Colonic mucosa (tissue), 4 donors: ENCODE data around the gene BCKDHA. TPM values are rescaled to one million over a fixed set of nuclear protein-coding genes. Genes with fewer than 3 reads are reported as not detected.
"Not testable (repeated sequence)": the region's sequence is repeated elsewhere in the genome, so short reads cannot be mapped to it uniquely, and the experiment has no call there.

Experiments used
- DNase-seq: peaks from one replicate; pipeline ENCODE4 v3.0.0-alpha.2; 2020
- H3K27ac ChIP-seq: fragments of 200-600 bp; one replicate; pipeline ENCODE4 v1.8.0; 2021
- H3K27me3 ChIP-seq: fragments of 200-600 bp; one replicate; pipeline ENCODE4 v1.8.0; 2021
- H3K36me3 ChIP-seq: fragments of 200-600 bp; one replicate; pipeline ENCODE4 v1.8.0; 2021
- H3K4me1 ChIP-seq: fragments of 200-600 bp; one replicate; pipeline ENCODE4 v1.8.0; 2021; ENCODE audit warnings: mild to moderate bottlenecking
- H3K4me3 ChIP-seq: fragments of 200-600 bp; one replicate; pipeline ENCODE4 v1.8.0; 2021
- H3K9ac ChIP-seq, 2 donors: one replicate each; pipeline ENCODE4 v1.7.0; 2013; ENCODE audit warnings: control low read depth in 2 of 2, low read depth in 2 of 2, low read length in 2 of 2
- H3K9me3 ChIP-seq: fragments of 200-600 bp; one replicate; pipeline ENCODE4 v1.8.0; 2021
- intact Hi-C: fragments of 100-400 bp; cut with DNase I; formaldehyde crosslinking; loops from one replicate; pipeline ENCODE4 v1.14.1; 2022
- total RNA-seq, 2 donors: library from RNA; stranded (reverse); fragmentation: NEBNext Ultra II Directional in 1 of 2; extraction: Animal tissue kit (Norgen Biotek cat#: 25700) in 1 of 2; gene quantifications; one replicate each; pipeline ENCODE4 v1.2.1, GENCODE V29; 2021
- TF ChIP-seq, protein P1 (sequence below): fragments of 200-600 bp; IDR thresholded peaks from one replicate; pipeline ENCODE4 v1.8.0; 2022; ENCODE audit warnings: antibody characterized with exemption, mild to moderate bottlenecking
- donor health status: healthy.
- donor health status: DM: no; HTN: no; CAD: no.
- donor health status: DM: no; HTN: no; CAD: no.

BCKDHA gene
- total RNA-seq, 2 donors from 2014 or later = 18.8 to 31.7 TPM

DNA sequence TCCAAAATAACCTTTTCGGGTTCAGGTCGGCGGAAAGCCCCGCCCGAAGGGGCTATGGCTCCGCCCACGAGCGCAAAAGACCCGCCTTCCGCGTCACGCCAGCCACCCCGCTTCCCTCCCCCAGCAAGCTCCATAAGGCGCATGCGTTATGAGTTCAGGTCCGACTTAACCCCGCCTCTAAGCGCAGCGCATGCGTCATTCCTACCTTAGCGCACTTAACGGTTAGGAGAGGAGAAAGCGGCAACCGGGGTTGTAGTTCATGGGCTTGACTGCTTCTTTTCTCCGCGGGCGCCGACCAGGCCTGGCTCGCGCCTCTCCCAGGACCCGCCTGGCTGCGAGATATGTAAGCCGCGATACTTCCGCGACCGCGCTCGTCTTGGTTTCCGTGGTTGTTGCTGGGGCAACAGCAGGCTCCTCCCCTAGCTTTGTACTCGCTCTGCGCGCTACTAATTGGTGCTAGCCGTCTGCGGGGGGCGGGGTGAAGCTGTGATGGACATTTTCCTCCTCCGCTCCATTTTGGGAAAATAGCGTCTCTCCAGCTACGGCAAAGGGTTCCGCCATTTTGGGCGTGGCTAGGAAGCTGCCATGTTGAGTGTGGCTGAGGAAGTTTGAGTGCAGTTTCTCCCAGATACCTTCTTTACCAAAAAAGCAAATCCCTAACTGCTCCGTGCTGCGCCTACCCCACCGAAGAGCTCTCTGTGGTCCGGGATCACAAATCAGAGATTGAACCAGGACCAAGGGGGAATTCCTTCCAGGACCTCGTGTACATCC lies 33.7 kb upstream of the BCKDHA start, which contains the start of gene B9D2:
TSS of gene B9D2 (minus strand) at position 397 of the 771 bp plus-strand sequence. CDS start 630 bp downstream, outside the sequence.
- H3K4me1 ChIP-seq = peaks cover 3% of the 10 kb centered on the region
- TF ChIP-seq, protein P1, sequence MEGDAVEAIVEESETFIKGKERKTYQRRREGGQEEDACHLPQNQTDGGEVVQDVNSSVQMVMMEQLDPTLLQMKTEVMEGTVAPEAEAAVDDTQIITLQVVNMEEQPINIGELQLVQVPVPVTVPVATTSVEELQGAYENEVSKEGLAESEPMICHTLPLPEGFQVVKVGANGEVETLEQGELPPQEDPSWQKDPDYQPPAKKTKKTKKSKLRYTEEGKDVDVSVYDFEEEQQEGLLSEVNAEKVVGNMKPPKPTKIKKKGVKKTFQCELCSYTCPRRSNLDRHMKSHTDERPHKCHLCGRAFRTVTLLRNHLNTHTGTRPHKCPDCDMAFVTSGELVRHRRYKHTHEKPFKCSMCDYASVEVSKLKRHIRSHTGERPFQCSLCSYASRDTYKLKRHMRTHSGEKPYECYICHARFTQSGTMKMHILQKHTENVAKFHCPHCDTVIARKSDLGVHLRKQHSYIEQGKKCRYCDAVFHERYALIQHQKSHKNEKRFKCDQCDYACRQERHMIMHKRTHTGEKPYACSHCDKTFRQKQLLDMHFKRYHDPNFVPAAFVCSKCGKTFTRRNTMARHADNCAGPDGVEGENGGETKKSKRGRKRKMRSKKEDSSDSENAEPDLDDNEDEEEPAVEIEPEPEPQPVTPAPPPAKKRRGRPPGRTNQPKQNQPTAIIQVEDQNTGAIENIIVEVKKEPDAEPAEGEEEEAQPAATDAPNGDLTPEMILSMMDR = no peak
- H3K27me3 ChIP-seq = no peaks in the 10 kb centered on the region
- H3K27ac ChIP-seq = peak within 1 kb of the TSS; percentile 90
- DNase-seq = peak; percentile 98
- H3K9me3 ChIP-seq = no peaks in the 10 kb centered on the region
- intact Hi-C loops = no loop called here
- peak within 1 kb of the TSS; percentile 49 for H3K4me3 ChIP-seq
- H3K9ac ChIP-seq = peak within 1 kb of the TSS; percentile 72 to 91
- H3K36me3 ChIP-seq = no peaks in the 10 kb centered on the region

DNA sequence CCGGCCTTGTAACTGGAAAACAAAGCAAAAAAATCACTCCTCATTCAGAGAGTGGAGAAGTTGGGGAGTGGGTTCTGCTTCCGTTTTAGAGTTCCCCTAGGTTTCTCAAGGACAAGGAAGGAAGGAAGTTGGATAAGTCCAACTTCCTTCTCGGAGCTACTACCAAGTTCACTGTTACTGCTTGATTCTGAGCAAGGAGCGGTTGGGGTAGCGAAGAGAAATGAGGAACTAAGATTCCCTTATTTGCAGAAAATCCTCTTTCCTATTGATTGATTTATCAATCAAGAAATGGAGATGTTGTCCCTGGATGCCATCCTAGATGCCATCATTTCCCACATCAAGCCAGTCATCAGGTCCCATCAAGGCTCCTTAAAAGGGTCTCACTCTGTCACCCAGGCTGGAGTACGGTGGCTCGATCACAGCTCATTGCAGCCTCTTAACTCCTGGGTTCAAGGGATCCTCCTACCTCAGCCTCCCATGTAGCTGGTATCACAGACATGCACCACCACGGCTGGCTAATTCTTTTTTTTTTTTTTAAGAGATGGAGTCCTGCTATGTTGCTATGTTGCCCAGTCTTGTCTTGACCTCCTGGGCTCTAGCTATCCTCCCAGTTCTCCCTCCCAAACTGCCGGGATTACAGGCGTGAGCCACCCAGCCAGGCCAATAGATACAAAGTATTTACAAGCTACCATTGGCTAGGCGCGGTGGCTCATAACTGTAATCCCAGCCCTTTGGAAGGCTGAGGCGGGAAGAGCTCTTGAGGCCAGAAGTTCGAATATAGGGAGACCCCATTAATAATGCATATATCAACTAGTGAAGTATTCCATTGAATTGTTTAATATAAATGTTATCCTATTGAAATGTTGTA lies 32.9 kb upstream of the BCKDHA start:
- H3K36me3 ChIP-seq = no peaks in the 10 kb centered on the region
- DNase-seq = no peak
- intact Hi-C loops = no loop called here
- H3K9ac ChIP-seq = peak overlapping the region; percentile 61 to 91
- H3K9me3 ChIP-seq = no peaks in the 10 kb centered on the region
- peaks cover 3% of the 10 kb centered on the region for H3K4me1 ChIP-seq
- no peaks in the 10 kb centered on the region for H3K27me3 ChIP-seq
- peak overlapping the region; percentile 49 for H3K4me3 ChIP-seq
- TF ChIP-seq, protein P1 = no peak
- H3K27ac ChIP-seq = peak overlapping the region; percentile 90

DNA sequence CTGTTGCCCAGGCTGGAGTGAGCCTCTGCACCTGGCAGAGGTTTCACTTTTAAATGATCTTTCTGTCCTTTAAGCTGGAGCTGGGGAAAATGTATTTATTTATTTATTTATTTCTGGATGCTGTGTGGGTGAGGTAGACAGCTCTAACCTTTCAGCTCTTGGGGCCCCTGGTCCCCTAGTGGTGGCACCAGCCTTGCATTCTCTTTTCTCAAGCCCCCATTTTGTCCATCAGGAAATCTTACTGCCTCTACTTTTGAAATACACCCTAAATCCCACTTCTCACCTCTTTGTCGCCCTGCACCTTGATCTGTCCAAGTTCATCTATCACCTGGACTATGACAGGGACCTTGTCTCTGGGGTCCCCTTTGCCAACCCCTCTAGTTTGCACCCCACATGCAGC lies 31.5 kb upstream of the BCKDHA start:
- Histone ChIP-seq H3K4me3 (no peak overlapping the region), H3K36me3 (no peaks in the 10 kb centered on the region), H3K27me3 (no peaks in the 10 kb centered on the region), H3K27ac (no peak overlapping the region), H3K9me3 (no peaks in the 10 kb centered on the region), H3K9ac (no peak overlapping the region), H3K4me1 (peaks cover 3% of the 10 kb centered on the region)
- intact Hi-C loops = no loop called here
- DNase-seq = no peak
- TF ChIP-seq, protein P1 = no peak

DNA sequence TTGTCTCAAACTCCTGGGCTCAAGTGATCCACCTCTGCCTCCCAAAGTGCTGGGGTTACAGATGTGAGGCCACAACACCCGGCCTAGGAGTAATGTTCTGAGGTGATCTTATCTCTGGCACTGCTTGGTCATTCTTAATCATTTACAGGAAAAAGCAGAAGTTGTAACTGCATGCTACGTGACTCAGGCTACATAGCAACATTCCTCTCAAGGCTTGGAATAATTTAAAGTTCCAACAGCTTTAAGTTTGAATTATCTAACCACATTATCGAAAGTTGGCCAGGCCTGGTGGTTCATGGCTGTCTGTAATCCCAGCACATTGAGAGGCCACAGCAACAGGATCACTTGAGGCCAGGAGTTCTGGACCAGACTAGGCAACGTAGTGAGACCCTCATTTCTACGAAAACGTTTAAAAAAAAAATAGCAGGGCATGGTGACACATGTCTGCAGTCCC lies 29.7 kb upstream of the BCKDHA start:
- DNase-seq = no peak
- Histone ChIP-seq H3K36me3 (no peaks in the 10 kb centered on the region), H3K4me1 (peaks cover 3% of the 10 kb centered on the region), H3K27ac (peak overlapping the region; percentile 41), H3K9ac (no peak overlapping the region), H3K9me3 (no peaks in the 10 kb centered on the region), H3K27me3 (no peaks in the 10 kb centered on the region), H3K4me3 (no peak overlapping the region)
- TF ChIP-seq, protein P1 = no peak
- intact Hi-C loops = no loop called here

DNA sequence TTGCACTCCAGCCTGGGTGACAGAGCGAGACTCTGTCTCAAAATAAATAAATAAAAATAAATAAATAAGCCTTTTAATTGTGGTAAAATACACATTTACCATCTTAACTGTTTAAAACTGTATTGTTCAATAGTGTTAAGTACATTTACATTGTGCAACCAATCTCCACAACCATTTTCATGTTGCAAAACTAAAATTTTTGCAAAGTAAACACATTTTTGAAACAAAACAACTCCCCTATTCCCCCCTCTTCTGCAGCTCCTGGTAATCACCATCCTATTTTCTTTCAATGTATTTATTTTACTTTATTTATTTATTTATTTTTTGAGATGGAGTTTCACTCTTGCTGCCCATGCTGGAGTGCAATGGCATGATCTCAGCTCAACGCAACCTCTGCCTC lies 27.8 kb upstream of the BCKDHA start:
- TF ChIP-seq, protein P1 = no peak
- H3K4me1 ChIP-seq = no peaks in the 10 kb centered on the region
- no peak overlapping the region for H3K27ac ChIP-seq
- H3K9ac ChIP-seq = no peak overlapping the region
- no peaks in the 10 kb centered on the region for H3K9me3 ChIP-seq
- intact Hi-C loops = no loop called here
- H3K27me3 ChIP-seq = no peaks in the 10 kb centered on the region
- no peak overlapping the region for H3K4me3 ChIP-seq
- DNase-seq = no peak
- H3K36me3 ChIP-seq = no peaks in the 10 kb centered on the region

DNA sequence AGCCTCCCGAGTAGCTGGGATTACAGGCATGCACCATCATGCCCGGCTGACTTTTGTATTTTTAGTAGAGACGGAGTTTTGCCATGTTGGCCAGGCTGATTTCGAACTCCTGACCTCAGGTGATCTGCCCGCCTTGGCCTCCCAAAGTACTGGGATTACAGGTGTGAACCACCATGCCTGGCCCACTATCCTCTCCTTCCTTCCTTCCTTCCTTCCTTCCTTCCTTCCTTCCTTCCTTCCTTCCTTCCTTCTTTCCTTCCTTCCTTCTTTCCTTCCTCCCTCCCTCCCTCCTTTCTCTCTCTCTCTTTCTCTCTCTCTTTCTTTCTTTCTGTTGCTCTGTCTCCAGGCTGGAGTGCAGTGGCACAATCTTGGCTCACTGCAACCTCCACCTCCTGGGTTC lies 26.5 kb upstream of the BCKDHA start:
- H3K9me3 ChIP-seq, H3K4me3 ChIP-seq, intact Hi-C loops, H3K9ac ChIP-seq, H3K27me3 ChIP-seq, H3K36me3 ChIP-seq, H3K4me1 ChIP-seq, H3K27ac ChIP-seq, DNase-seq: not testable (repeated sequence)
